CD4-positive, alpha-beta T cell treated with Interleukin-15 for 4 hours (primary cell): Measurements from ENCODE around the gene LCE2C.

ENCODE experiments used
- DNase-seq: peaks from one replicate; pipeline ENCODE4 v3.0.0-alpha.2; 2020; ENCODE audit warnings: low spot score

Gene LCE2C

GRCh38 chr1:152725261-152725660, 50.2 kb downstream of the LCE2C start:
- DNase-seq: no peak
